Measurements from ENCODE around the gene SYN1.

Gene SYN1

DNA sequence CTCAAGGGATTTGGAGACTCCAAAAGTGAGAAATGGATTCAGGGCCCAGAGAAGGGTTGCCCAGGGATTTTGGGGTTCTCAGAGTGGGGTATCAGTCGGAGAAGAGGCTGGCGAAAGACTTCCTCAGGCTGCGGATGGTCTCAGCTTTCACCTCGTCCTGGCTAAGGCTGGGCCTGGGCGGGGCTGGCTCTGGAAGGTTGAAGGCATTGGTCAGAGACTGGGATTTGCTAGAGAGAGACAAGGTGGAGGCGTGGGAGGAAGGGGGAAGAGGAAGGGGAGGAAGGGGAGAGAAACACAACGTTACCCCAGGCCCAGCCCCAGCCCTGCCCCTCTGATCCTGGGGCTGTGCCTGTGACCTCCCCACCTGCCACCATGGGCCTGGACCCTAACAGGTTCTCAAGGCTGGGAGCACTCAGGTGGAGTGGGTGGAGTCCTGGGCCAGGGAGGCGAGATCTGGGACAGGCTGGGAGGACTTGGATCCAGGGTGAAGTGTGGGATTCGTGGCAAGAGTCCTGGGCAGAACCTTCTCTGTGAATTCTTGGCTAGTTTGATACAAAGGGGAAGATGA is 46.8 kb downstream of the SYN1 start:
- DNase-seq (ENCODE audit: low read depth), result no peak

DNA sequence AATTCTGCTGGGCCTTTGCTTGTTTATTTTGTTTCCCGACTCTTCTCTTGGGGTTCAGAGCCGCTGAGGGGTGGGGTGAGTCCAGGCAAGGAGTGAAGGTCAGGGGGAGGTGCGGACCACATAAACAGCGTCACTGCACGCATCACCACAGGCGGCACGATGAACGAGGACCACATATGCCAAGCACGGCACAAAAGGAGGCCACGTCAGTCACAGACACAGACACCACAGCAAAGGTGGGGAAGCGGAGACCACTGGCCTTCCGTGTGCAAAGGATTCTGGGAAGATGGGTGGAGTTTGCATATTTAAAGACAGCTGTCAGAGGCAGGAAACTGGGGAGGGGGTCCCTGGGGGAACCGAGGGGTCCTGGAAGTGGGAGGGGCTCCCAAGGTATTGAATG is 47.8 kb downstream of the SYN1 start:
- DNase-seq (ENCODE audit: low read depth), result no peak

DNA sequence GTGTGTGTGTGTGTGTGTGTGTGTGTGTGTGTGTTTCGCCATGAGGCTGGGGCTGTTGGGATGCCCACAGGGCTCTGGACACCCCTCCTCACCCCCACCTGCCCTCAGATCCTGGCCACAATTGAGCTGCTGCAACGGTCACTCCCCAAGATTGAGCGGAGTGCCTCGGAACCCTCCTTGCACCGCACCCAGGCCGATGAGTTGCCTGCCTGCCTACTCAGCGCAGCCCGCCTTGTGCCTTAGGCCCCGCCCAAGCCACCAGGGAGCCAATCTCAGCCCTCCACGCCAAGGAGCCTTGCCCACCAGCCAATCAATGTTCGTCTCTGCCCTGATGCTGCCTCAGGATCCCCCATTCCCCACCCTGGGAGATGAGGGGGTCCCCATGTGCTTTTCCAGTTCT is 48.4 kb downstream of the SYN1 start:
- DNase-seq (ENCODE audit: low read depth), result no peak

DNA sequence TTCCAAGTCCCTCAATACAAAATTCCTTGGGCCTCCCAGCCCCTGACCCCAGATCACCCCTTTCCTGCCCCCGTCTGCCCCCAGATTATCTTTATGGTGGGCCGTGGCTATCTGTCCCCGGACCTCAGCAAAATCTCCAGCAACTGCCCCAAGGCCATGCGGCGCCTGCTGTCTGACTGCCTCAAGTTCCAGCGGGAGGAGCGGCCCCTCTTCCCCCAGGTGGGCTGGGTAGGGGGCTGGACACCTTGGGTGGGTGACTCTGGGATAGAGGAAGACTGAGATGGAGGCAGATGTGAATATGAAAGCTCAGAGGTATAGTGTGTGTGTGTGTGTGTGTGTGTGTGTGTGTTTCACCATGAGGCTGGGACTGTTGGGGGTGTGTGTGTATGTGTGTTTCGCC is 48.9 kb downstream of the SYN1 start:
- no peak for DNase-seq (ENCODE audit: low read depth)

DNA sequence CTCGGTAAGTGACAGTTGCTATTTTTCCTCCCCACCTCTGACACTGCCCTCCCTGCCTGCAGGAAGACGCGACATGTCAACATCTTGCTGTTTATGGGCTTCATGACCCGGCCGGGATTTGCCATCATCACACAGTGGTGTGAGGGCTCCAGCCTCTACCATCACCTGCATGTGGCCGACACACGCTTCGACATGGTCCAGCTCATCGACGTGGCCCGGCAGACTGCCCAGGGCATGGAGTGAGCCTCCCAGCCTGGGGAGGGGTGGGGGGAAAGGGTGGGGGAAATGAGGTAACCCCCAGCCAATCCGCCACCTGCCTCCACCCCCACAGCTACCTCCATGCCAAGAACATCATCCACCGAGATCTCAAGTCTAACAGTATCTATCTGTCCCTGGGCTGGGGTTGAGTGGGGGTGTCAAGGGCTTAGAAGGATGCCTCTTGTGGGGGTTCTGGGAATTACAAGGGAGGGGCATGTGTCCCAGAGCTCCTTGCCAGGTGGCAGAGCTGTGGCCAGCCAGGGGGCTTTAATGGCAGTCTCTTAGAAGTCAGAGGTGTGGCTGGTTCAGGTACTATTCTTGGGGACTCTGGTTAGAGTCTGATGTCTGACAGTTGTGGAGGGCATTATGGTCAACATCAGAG is 50.9 kb downstream of the SYN1 start:
- DNase-seq (ENCODE audit: low read depth), result no peak

DNA sequence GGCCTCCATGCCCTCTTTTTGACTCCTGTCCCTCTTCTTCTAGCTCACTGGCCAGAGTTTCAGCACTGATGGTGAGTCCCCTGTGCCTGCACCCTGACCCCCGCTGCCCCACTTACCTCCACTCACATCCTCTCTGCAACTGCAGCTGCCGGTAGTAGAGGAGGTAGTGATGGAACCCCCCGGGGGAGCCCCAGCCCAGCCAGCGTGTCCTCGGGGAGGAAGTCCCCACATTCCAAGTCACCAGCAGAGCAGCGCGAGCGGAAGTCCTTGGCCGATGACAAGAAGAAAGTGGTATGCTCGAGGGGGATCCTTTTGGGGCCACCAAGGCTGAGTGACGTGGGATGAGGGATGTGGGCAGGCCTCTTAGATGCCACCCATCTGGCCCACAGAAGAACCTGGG is 52.8 kb downstream of the SYN1 start:
- no peak for DNase-seq (ENCODE audit: low read depth)

DNA sequence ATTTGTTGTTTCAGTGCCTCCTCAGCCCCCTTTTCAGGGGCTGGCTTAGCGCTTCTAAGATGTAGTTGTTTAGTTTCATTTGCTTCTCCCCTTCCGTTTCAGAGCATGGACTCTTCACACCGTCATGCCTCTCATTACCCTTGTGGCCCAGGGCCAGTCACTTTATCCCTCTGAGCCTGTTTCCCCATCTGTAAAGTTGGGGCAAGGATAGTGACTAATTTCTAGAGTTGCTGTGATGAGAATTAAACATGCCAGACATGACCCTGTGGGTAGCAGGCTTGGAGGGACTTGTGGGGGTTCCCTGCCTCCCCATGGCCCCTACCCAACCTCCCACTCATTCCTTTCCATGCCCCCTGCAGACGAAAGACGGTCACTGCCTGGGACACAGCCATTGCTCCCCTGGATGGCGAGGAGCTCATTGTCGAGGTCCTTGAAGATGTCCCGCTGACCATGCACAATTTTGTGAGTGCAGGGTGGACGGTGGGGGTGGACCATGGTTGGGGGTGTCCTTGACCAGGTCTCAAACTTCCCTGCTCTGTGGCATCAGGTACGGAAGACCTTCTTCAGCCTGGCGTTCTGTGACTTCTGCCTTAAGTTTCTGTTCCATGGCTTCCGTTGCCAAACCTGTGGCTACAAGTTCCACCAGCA is 55.1 kb downstream of the SYN1 start:
- no peak for DNase-seq (ENCODE audit: low read depth)

DNA sequence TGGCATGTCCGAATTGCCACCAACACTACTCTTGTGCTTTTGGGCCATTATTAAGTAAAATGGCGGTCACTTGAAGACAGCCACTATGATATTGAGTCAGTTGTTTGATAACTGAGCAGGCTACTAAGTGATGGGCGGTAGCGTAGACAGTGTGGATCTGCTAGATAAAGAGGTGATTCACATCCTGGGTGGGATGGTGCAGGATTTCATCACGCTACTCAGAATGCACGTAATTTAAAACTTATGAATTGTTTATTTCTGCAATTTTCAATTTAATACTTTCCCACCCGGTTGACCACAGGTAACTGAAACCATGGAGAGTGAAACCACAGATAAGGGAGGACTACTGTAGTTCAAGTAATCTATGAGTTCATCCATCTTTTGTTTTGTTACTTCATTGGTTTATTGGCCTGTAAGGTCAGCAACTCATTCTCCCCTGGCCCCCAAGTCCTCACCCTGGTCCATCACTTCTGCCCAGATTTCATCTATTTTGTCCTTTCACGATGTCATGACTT is 55.8 kb downstream of the SYN1 start:
- no peak for DNase-seq (ENCODE audit: low read depth)

DNA sequence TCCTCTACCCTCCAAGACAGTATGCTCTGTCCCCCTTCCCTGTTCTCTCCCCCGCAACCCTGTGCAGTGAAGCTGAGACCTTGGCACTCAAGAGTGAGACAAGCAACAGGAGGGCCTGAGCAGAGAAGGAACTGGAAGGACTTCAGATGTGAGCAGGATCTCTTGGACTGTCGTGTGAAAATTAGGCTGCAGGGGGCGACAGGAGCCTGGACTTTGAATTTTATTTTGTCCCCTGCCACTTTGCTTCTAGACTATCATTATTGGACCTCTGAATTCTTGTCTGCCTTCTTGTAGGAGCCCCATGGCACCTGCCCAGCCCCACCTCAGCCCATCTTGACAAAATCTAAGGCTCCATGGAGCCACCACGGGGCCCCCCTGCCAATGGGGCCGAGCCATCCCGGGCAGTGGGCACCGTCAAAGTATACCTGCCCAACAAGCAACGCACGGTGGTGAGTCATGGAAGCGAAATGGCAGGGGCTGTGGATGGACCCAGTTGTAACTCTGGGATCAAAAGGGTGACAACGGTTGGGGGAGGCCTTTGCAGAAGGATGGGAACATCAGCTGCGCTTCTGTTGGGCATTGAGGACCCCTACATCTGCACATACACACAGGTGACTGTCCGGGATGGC is 56.9 kb downstream of the SYN1 start:
- no peak for DNase-seq (ENCODE audit: low read depth)

DNA sequence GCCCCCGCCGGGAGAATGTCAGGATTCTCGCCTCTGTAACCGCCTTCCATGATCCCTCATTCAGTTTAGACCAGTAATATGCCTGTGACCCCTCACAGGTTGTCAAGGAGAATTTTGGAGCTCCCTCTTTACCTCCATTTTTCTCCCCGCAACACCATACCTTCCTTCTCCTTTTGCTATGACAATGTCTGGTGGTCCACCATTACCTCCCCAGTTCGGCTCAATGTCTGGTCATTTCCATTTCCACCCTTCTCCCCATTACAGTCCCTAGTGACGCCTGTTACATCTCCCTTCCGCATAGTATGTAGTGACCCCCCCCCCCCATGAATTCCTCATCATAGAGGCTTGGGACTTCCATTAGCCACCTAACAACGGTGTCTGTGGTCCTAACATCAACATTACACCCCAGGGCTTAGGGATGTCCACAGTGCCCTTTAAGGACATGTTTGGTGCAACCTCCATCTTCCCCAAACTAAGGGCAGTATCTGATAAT is 58.0 kb downstream of the SYN1 start:
- DNase-seq (ENCODE audit: low read depth), result no peak

DNA sequence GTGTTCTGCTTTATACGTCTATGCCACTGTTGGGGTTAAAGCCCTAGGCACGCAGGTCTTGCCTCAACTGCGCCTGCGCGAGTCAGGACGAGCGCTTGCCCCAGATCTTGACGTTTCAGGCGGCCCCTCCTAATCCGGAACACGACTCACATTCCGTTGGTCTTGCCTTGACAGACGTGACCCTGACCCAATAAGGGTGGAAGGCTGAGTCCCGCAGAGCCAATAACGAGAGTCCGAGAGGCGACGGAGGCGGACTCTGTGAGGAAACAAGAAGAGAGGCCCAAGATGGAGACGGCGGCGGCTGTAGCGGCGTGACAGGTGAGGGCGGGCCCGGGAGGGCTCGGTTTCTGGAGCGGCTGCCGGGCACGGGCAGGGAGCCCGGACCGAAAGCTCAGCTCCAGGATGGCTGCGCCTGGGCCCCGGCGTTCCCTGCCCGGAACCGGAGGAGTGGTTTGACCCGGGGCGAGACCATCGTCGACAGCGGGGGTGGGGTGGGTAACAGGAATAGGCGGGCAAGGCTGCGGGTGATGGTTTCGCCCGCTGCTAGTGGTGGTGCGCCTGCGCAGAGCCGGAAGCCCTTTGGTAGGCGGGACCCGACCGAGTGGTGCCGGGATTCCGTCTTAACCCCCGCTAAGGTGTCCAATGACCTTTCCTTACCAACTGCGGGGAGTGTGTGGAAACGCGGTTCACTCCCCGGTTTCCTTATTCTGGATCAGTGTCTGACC is 58.6 kb downstream of the SYN1 start, which contains the start of gene ARAF:
Gene ARAF, plus strand, starts transcription at position 272 of the 725 bp plus-strand sequence. CDS start 1,763 bp downstream, outside the sequence.
- DNase-seq (ENCODE audit: low read depth), result peak; percentile 93

DNA sequence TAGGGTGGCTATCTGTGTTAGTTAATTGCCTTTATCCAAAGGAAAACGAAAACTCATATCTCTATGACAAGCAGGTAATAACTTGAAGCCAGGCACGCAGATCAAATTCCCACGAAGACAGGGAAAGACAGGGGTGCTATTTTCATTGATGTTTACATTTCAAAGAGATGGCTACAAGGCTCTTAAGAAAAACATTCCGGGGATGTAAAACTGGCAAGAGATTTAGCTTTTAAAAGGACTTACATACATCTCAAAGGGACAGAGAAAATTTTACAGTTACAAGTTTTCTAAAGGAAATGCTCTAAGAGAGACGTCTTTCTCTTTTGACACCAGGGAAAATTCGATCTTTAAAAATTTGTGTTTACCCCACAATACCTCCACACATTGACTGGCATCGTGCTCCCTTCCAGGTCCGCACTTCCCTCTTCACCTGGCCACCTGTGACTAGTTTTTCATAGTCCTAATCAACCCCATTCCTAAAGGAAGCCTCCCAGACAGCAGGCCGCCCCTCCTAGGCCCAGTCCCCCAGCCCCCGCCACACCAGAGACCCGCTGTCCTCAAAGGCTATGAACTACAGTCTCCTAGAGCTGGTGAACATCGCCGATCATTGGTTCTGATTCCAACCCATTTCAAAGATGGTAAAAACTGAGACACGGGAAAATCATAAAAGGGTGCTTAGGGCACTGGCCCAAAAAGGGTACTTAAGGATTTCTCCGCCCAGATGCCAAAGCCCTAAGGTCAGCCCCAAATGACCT is 59.3 kb downstream of the SYN1 start:
- no peak for DNase-seq (ENCODE audit: low read depth)

DNA sequence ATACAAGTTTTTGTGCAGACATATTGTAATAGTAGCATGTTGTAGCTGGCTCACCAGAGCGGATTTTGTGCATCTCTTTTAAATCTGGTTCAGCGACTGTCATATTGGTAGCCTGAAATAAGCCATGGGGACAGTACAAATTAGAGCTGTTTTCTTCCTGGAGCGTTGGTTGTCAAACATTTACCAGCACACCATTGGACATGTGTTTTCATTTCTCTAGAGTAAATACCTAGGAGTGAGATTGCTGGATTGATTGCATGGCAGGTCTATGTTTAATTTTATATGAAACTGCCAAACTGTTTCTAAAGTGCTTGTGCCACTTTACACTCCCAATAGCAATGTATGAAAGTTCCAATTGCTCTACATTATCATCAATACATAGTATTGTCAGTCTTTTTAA is 61.2 kb downstream of the SYN1 start:
- DNase-seq (ENCODE audit: low read depth), result no peak

DNA sequence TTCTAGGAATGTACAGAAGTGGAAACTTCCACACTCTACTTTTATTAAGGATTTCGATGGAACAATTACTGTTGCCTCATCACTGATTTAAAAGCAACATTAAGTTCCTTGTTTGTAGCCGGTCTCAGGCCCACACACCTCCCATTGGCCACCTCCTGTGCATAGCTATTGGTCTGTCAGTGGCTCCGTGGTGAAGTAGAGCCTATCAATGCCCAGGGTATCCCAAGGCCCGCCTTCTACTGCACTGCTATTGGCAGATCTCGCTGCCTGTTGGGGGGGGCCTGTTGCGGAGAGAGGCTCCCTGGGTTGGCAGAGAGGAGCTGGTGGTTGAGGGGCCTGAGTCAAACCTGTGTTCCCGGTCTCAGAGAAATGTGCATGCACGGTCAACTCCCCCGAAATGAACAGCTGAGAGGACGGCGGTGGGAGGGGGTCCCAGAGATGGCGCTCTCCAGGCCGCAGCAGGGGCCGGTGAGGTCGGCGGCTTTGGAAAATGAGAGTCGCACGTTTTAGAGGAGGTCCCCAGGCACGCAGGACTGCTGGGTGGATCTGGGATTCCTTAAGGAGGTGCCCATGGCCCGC is 63.5 kb downstream of the SYN1 start:
- peak; percentile 75 for DNase-seq (ENCODE audit: low read depth)

DNA sequence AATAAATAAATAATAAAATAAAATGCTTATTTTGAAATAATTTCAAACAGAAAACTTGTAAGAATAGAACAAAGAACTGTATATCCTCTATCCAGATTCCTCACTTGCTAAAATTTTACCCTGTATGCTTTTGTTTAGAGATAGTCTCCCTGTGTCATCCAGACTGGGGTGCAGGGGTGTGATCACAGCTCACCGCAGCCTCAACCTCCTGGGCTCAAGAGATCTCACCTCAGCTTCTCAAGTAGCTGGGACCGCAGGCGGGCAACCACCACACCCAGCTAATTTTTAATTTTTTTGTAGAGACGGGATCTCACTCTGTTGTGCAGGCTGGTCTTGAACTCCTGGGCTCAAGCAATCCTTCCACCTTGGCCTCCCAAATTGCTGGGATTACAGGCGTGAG is 76.2 kb downstream of the SYN1 start:
- DNase-seq (ENCODE audit: low read depth), result no peak

DNA sequence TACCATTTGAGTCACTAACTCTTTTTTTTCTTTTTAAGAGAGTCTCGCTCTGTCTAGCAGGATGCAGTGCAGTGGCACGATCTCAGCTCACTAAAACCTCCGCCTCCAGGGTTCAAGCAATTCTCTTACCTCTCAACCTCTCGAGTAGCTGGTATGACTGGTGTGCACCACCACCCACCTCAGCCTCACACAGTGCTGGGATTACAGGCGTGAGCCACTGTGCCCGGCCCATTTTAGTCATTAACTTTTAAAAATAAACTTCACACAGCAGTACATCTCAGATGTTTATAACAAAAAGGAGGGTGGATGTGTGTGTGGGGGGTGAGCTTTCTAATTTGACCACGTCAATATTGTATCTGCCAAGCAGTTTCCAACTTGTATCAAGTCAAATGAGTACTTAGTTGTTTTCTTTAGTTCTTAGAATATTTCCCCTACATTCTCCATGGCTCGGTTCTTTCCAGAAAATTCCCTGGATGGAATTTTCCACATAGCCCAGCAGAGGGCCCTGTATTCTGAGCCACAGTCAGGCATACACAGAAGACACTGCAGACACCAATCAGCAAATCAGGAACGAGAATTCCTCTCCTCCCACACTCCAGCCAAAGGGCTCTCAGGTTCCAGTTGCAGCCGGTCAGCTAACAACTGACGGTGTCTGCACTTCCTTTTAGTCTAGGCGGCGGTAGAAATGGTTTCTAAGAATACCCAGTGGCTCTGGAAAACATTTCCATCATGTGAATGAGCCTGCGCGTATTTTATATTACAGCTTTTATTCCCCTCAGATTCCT is 78.7 kb downstream of the SYN1 start:
- DNase-seq (ENCODE audit: low read depth), result no peak

DNA sequence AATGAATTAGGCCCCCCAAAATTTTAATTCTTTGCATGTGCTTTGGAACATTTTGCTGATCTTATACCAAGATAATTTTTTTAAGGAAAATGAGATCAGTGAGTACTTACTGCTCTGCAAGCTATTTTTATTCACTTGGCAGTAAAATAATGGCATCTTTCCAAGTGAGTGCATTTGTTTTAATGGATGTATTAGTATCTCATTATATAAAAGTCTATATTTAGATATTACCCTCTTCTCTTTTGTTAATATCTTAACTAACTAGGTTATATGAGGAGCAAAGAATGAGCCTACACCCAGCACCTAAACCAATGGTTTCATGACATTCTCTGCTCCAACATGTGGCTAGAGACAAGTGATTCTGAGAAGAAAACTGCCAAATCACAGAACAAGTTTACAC is 79.8 kb downstream of the SYN1 start:
- DNase-seq (ENCODE audit: low read depth), result no peak

DNA sequence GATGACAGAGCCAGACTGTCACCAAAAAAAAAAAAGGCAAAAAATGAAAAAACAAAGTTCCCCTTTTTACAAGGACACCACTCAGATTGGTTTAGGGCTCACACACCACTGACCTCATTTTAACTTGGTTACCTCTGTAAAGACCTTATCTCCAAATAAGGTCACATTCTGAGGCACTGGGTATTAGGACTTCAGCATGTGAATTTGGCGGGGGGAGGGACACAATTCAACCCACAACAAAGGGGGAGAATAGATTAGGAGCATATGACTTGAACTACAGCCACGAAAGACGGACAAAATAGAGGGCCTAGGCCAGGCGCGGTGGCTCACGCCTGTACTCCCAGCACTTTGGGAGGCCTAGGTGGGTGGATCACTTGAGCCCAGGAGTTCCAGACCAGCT is 89.6 kb downstream of the SYN1 start:
- DNase-seq (ENCODE audit: low read depth), result no peak

DNA sequence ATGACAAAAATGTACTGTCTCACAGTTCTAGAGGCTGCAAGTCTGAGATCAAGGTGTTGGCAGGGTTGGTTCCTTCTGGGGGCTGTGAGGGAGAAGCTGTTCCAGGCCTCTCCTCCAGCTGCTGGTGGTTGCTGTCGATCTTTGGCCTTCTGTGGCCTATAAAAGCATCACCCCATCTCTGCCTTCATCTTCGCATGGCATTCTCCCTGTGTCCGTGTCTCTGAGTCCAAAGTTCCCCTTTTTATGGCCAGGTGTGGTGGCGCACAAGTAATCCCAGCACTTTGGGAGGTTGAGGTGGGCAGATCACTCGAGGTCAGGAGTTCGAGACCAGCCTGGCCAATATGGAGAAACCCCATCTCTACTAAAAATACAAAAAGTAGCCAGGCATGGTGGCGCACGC is 90.1 kb downstream of the SYN1 start:
- DNase-seq (ENCODE audit: low read depth), result no peak

DNA sequence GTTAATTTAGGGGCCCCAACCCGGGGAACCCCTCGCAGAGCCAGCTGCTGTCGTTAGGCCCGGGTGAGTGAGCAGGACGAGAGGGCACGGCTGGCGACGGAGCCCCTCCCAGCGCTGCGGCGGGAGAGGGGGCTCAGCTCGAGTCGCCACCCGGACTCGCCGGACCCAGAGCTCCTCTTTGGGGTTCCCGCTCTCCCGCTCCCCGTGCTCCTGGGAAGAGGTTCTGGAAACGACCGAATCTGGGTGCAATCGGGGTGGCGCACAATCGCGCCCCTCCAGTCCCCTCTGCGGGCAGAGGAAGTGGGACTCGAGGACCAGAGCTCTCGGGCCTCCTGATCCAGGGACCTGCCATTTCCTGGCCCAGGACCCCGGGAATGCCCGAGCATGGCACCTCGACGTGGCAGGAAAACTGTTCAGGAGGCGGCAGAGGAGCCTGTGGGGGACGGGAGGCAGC is 95.9 kb downstream of the SYN1 start:
- DNase-seq (ENCODE audit: low read depth), result no peak
